ENCODE results near the gene RHBDL2. TPM values are rescaled to one million over a fixed set of nuclear protein-coding genes. Genes with fewer than 3 reads are reported as not detected.

Gene RHBDL2
- total RNA-seq, 2 donors from 2014 or later, result 0.99 TPM; not detected in 1

GRCh38 chr1:38859561-38860453, 81.8 kb downstream of the RHBDL2 start, which contains the start of gene RRAGC:
Gene RRAGC (minus strand): TSS chr1:38859772. CDS start chr1:38859646, 126 bp downstream.
- intact Hi-C loops (cut with DNase I), result loop anchor here (10.0 kb wide), 1 partner anchor 135 kb away; the partner anchor contains the start of gene AKIRIN1
- TF ChIP-seq CTCF (IDR thresholded peaks at IDR 0.05) (no peak), POLR2A (IDR thresholded peaks at IDR 0.05) (peak; percentile 29 to 60 (median 50))
- WGBS, 2 donors, result 1% methylated on average over 9 to 70 of the region's 70 CpGs

GRCh38 chr1:38858833-38859560, 82.6 kb downstream of the RHBDL2 start:
- TF ChIP-seq CTCF (IDR thresholded peaks at IDR 0.05), result no peak
- TF ChIP-seq POLR2A (IDR thresholded peaks at IDR 0.05), result peak in 2 of 3 donors; percentile 59 to 60
- WGBS, 2 donors, result 0 to 1% methylated on average over 7 to 51 of the region's 51 CpGs
- Histone ChIP-seq H3K36me3 (replicated peaks in 1 of 2; ENCODE audit: insufficient read depth in 1 of 2, low read depth in 2 of 2) (peaks cover 0 to 8% of the 10 kb centered on the region in 2 donors), H3K27me3 (no peaks in the 10 kb centered on the region), H3K9me3 (no peaks in the 10 kb centered on the region), H3K27ac (peak overlapping the region; percentile 79 to 95 (median 82)), H3K4me1 (peaks cover 39% of the 10 kb centered on the region), H3K4me3 (peak overlapping the region; percentile 67 to 78)
- DNase-seq, result peak; percentile 60 to 75 (median 66)
- ATAC-seq, result peak; percentile 26
- intact Hi-C loops (cut with DNase I), result loop anchor here (10.0 kb wide), 1 partner anchor 136 kb away; the partner anchor contains the start of gene AKIRIN1

More at GRCh38 chr1:38859561-38860453, 81.8 kb downstream of the RHBDL2 start, which contains the start of gene RRAGC:
- H3K27ac ChIP-seq, result peak within 1 kb of the TSS; percentile 79 to 95 (median 82)
- no peaks in the 10 kb centered on the region for H3K27me3 ChIP-seq
- H3K4me3 ChIP-seq, result peak within 1 kb of the TSS; percentile 76 to 78
- peaks cover 0 to 8% of the 10 kb centered on the region in 2 donors for H3K36me3 ChIP-seq (replicated peaks in 1 of 2; ENCODE audit: insufficient read depth in 1 of 2, low read depth in 2 of 2)
- no peaks in the 10 kb centered on the region for H3K9me3 ChIP-seq
- peak; percentile 99 to 100 (median 100) for DNase-seq
- peak; percentile 99 for ATAC-seq
- peaks cover 39% of the 10 kb centered on the region for H3K4me1 ChIP-seq

- no peaks in the 10 kb centered on the region for H3K9me3 ChIP-seq
- intact Hi-C loops (cut with DNase I), result loop anchor here (10.0 kb wide), 1 partner anchor 142 kb away; the partner anchor contains the start of gene AKIRIN1
- TF ChIP-seq CTCF (IDR thresholded peaks at IDR 0.05), result no peak
- no peak for TF ChIP-seq POLR2A (IDR thresholded peaks at IDR 0.05)
- 77 to 87% methylated on average over 4 of the region's 4 CpGs for WGBS, 2 donors
- DNase-seq (no peak), ATAC-seq (no peak)
- peaks cover 13% of the 10 kb centered on the region for H3K4me1 ChIP-seq
- peaks cover 0 to 11% of the 10 kb centered on the region in 2 donors for H3K36me3 ChIP-seq (replicated peaks in 1 of 2; ENCODE audit: insufficient read depth in 1 of 2, low read depth in 2 of 2)
- no peak overlapping the region for H3K4me3 ChIP-seq
- H3K27ac ChIP-seq, result no peak overlapping the region
- no peaks in the 10 kb centered on the region for H3K27me3 ChIP-seq
Observed at GRCh38 chr1:38852780-38853179, 88.8 kb downstream of the RHBDL2 start.

- 88 to 94% methylated on average over 1 of the region's 1 CpG for whole genome bisulfite sequencing, 2 donors
- intact Hi-C loops (cut with DNase I), result no loop called here
- Histone ChIP-seq H3K36me3 (replicated peaks in 1 of 2; ENCODE audit: insufficient read depth in 1 of 2, low read depth in 2 of 2) (peaks cover 0 to 16% of the 10 kb centered on the region in 2 donors), H3K4me3 (no peak overlapping the region), H3K27ac (no peak overlapping the region), H3K9me3 (no peaks in the 10 kb centered on the region), H3K27me3 (no peaks in the 10 kb centered on the region), H3K4me1 (no peaks in the 10 kb centered on the region)
- no peak for TF ChIP-seq POLR2A (IDR thresholded peaks at IDR 0.05)
- no peak for TF ChIP-seq CTCF (IDR thresholded peaks at IDR 0.05)
- ATAC-seq (no peak), DNase-seq (no peak)
Observed at GRCh38 chr1:38848071-38848470, 93.6 kb downstream of the RHBDL2 start.
